Muscle layer of colon (tissue), 2 donors: ENCODE measurements around the gene LENG8.
A peak's percentile ranks its signal among the peaks of the same experiment; 100 is the strongest.
"Not testable (repeated sequence)": the region's sequence is repeated elsewhere in the genome, so short reads cannot be mapped to it uniquely, and the experiment has no call there.

Source experiments
- H3K27ac ChIP-seq: one replicate; pipeline ENCODE4 v1.7.0; 2013; ENCODE audit warnings: low read depth, mild to moderate bottlenecking, low read length, moderate library complexity
- H3K27me3 ChIP-seq, 2 donors: one replicate each; pipeline ENCODE4 v1.7.0; 2013; ENCODE audit warnings: low read length in 2 of 2, mild to moderate bottlenecking in 2 of 2; ENCODE audit not compliant: insufficient read depth in 2 of 2, control insufficient read depth in 1 of 2
- H3K36me3 ChIP-seq: one replicate; pipeline ENCODE4 v1.7.0; 2013; ENCODE audit warnings: mild to moderate bottlenecking, low read length; ENCODE audit not compliant: insufficient read depth
- H3K4me1 ChIP-seq: one replicate; pipeline ENCODE4 v1.7.0; 2013; ENCODE audit warnings: mild to moderate bottlenecking, low read length; ENCODE audit not compliant: insufficient read depth
- H3K4me3 ChIP-seq, 2 donors: one replicate each; pipeline ENCODE4 v1.7.0; 2013; ENCODE audit warnings: low read length in 2 of 2, low read depth in 1 of 2, mild to moderate bottlenecking in 1 of 2, moderate library complexity in 1 of 2
- H3K9ac ChIP-seq: one replicate; pipeline ENCODE4 v1.7.0; 2013; ENCODE audit warnings: low read length
- H3K9me3 ChIP-seq: one replicate; pipeline ENCODE4 v1.7.0; 2013; ENCODE audit warnings: mild to moderate bottlenecking, low read length
- donor health status: abdominal sarcoma.
- donor health status: Adenocarcinoma of cecum.

LENG8 gene

DNA sequence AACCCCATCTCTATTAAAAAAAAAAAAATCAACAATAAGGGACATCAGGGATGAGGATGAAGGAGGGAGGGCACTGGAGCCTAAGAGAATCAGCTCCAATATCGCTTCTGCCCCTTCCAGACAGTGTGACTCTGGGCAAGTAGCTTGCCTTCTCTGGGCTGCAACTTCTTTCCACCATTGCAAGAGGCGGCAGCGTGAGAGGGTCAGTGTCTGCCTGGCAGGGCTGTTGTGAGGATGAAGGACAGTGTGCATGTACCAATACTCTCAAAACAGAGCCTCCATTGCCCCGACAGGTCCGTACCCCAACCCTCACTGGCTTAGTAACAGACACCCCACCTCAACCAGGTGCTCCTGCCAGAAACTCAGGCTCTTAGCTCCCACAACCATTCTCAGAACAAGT, 15.3 kb upstream of the LENG8 start:
- no peaks in the 10 kb centered on the region for H3K9me3 ChIP-seq
- peaks cover 23 to 58% of the 10 kb centered on the region in 2 donors for H3K27me3 ChIP-seq
- no peak overlapping the region for H3K4me3 ChIP-seq
- no peak overlapping the region for H3K9ac ChIP-seq
- peaks cover 32% of the 10 kb centered on the region for H3K4me1 ChIP-seq
- H3K27ac ChIP-seq, result no peak overlapping the region
- H3K36me3 ChIP-seq, result no peaks in the 10 kb centered on the region

DNA sequence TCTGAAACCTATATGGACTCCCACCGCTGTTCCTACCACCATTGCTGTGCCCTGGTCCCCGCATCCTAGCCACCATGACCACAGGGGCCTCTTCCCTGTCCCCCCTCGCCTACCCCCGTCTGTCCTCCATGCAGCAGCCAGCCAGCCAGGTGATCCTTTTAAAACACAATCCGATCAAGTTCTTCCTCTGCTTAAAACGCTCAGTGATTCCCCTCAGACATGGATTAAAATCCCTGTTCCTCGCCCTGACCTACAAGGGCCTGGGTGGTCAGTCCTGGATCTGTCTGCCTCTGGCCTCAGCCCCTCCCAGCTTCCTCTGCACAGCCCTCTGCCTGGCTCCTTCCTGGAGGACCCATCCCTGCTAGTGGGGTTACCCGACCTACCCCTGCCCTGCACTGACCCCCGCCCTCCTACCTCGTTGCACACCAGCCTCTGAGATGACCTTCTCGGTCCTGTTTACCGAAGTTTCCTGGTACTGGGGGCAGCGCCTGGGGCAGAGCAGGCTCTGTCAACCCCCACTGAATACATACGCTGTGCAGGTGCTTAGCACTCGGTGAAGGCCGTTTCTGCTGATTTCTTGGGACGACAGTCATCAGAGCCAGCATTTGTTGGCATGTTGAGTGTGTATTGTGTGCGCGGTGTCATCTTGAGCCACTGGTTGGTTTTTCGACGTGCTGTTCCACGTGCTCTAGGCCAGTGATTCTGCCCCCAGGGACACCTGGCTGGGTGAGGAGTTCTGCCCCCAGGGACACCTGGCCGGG, 14.7 kb upstream of the LENG8 start:
- peaks cover 17 to 52% of the 10 kb centered on the region in 2 donors for H3K27me3 ChIP-seq
- no peaks in the 10 kb centered on the region for H3K9me3 ChIP-seq
- H3K36me3 ChIP-seq, result no peaks in the 10 kb centered on the region
- peaks cover 32% of the 10 kb centered on the region for H3K4me1 ChIP-seq
- H3K9ac ChIP-seq, result no peak overlapping the region
- no peak overlapping the region for H3K27ac ChIP-seq
- H3K4me3 ChIP-seq, result no peak overlapping the region

DNA sequence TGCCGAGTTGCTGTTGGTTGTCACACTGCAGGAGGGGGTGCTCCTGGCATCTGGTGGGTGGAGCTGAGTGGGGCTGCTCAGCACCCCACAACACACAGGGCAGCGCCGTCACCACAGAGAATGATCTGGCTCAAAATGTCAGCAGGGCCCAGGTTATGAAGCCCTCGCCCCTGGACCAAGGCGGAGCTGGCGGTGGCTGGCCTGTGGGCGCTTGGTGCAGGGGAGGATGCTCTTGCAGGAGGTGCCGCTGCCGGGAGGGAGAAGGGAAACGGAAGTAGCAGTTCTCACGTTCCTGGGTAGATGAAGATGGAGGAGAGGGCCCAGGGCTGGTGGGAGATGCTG, 14.2 kb upstream of the LENG8 start:
- Histone ChIP-seq H3K27me3 (peaks cover 13 to 46% of the 10 kb centered on the region in 2 donors), H3K36me3 (no peaks in the 10 kb centered on the region), H3K27ac (no peak overlapping the region), H3K9ac (no peak overlapping the region), H3K4me1 (peaks cover 32% of the 10 kb centered on the region), H3K9me3 (no peaks in the 10 kb centered on the region), H3K4me3 (no peak overlapping the region)

DNA sequence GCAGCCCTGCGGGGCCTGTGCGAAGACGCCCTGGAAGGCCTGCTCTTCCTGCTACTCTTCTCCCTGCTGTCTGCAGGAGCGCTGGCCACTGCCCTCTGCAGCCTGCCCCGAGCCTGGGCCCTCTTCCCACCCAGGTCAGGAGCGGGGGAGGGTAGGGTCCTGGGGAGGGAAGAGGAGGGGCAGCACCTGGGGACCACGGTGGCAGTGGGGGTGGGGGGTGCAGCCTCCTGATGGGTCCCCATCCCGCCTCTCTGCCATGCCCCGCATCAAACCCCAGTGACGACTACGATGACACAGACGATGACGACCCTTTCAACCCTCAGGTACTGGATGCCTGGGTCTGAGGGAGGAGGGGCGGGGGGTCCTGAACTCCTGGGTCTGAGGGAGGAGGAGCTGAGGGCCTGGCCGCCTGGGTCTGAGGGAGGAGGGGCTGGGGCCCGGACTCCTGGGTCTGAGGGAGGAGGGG, 13.4 kb upstream of the LENG8 start:
- no peak overlapping the region for H3K4me3 ChIP-seq
- no peak overlapping the region for H3K9ac ChIP-seq

DNA sequence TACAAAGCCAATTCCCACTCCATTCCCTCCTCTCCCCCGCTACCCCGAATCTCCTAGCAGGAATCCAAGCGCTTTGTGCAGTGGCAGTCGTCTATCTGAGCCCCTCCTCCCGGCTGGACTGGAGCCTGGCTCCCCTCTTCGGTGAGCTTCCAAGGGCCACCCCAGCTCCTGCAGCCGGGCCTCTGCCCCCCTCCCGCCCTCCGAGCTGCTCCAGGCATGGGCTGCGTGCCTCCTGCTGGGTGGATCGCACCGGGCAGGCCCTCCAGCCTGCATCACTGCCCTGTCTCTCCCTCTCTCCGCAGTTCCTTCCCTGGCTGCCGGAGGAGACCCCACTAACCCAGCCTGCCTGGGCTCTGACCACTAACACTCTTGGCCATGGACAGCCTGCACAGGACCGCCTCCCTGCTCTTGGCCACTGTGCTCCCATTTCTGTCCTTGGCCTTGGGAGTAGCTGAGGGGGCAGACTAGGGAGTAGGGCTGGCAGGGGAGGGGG, 12.9 kb upstream of the LENG8 start:
- Histone ChIP-seq H3K4me1 (peaks cover 23% of the 10 kb centered on the region), H3K27me3 (peaks cover 10 to 34% of the 10 kb centered on the region in 2 donors), H3K9me3 (no peaks in the 10 kb centered on the region), H3K27ac (no peak overlapping the region), H3K4me3 (no peak overlapping the region), H3K9ac (no peak overlapping the region), H3K36me3 (no peaks in the 10 kb centered on the region)

More for the DNA sequence above, 13.4 kb upstream of the LENG8 start:
- H3K27ac ChIP-seq, result no peak overlapping the region
- H3K4me1 ChIP-seq, result peaks cover 27% of the 10 kb centered on the region
- H3K9me3 ChIP-seq, result no peaks in the 10 kb centered on the region
- H3K27me3 ChIP-seq, result peaks cover 11 to 39% of the 10 kb centered on the region in 2 donors
- no peaks in the 10 kb centered on the region for H3K36me3 ChIP-seq

DNA sequence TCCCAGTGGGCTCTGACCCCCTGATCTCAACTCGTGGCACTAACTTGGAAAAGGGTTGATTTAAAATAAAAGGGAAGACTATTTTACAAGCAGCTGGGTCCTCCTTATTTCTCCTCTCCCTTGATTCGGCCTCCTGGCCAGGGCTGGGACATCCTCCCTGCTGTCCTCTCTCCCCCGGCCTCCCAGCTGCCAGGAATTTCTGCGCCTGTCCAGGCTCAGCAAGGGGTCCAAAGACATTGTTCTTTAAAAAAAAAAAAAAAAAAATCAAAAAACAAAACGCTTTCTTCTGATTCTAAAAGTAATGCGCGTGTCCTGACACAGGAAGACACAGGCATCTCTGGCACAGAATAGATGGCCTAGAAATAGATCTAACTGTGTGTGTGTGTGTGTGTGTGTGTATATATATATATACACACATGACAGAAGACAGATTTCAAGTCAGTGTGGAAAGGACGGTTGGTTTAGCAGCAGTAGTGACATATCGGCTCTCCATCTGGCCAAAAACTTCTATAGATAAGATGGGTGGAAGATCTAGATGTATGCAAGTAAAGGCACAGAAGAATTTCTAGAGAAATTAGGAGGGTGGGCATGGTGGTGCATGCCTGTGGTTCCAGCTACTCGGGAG, 12.3 kb upstream of the LENG8 start:
- no peak overlapping the region for H3K4me3 ChIP-seq
- no peaks in the 10 kb centered on the region for H3K36me3 ChIP-seq
- no peaks in the 10 kb centered on the region for H3K9me3 ChIP-seq
- no peak overlapping the region for H3K27ac ChIP-seq
- H3K27me3 ChIP-seq, result peaks cover 4 to 27% of the 10 kb centered on the region in 2 donors
- H3K9ac ChIP-seq, result no peak overlapping the region
- peaks cover 23% of the 10 kb centered on the region for H3K4me1 ChIP-seq

DNA sequence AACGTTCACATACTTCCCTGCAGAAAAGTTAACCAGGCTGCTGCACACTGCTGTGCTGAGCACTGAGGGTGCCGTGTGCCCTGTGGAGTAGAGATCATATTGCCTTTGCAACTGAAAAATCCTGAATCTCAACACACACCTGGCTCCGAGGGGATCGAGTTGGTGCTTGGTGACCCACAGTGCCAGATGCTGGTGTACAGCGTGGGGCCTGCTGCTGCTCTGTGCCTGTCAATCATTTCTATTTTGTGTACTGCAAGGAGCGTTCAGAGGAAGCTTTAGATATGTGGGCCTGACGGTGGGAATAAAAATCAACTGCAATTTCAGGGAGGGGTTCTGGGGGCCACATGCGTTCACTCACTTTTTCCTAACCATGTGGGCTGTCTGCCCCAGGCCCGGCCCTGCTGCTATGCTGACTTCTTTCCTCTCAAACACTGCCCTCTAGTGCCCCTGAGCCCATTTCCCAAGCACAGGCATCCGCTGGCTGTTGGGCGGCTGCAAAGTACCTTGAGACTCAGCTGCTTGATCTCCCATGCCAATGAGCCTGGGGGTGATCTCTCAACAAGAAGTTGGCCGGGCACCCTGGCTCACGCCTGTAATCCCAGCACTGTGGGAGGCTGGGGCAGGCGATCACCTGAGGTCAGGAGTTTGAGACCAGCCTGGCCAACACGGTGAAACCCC, 9.7 kb upstream of the LENG8 start:
- no peak overlapping the region for H3K9ac ChIP-seq
- H3K27ac ChIP-seq, result no peak overlapping the region
- peaks cover 0 to 2% of the 10 kb centered on the region in 2 donors for H3K27me3 ChIP-seq
- no peaks in the 10 kb centered on the region for H3K36me3 ChIP-seq
- H3K9me3 ChIP-seq, result no peaks in the 10 kb centered on the region
- H3K4me3 ChIP-seq, result no peak overlapping the region
- H3K4me1 ChIP-seq, result peaks cover 21% of the 10 kb centered on the region

DNA sequence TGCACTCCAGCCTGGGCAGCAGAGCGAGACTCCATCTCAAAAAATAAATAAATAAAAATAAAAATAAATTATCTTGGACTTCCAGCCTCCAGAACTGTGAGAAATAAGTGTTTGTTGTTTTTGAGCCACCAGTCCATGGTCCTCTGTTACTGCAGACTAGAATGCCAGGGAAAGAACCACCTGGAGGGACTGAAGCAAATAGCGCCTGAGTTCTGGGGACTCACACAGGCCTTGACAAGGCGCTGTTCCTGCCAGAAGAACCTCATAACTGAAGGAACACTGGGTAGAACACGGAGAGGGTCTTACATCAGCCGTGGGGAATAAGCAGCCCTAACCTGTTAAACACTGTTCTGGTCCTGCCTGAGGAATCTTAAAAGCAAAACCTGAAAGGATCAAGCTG, 8.4 kb upstream of the LENG8 start:
- H3K36me3 ChIP-seq, result no peaks in the 10 kb centered on the region
- H3K9me3 ChIP-seq, result no peaks in the 10 kb centered on the region
- H3K4me1 ChIP-seq, result peaks cover 7% of the 10 kb centered on the region
- H3K27ac ChIP-seq, result no peak overlapping the region
- H3K27me3 ChIP-seq, result no peaks in the 10 kb centered on the region
- no peak overlapping the region for H3K4me3 ChIP-seq
- H3K9ac ChIP-seq, result no peak overlapping the region

DNA sequence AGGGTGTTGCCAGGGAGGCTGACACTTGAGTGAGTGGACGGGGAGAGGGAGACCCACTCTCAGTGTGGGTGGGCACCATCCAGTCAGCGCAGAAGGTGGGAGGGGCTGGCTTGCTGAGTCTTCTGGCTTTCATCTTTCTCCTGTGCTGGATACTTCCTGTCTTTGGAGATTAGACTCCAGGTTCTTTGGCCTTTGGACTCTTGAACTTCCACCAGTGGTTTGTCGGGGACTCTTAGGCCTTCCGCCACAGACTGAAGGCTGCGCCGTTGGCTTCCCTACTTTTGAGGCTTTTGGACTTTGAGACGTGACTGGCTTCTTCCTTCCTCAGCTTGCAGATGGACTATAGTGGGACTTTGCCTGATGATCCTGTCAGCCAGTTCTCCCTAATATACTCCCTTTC, 4.3 kb upstream of the LENG8 start:
- H3K4me3 ChIP-seq, result no peak overlapping the region
- H3K9me3 ChIP-seq, result no peaks in the 10 kb centered on the region
- no peaks in the 10 kb centered on the region for H3K36me3 ChIP-seq
- H3K9ac ChIP-seq, result no peak overlapping the region
- H3K27me3 ChIP-seq, result no peaks in the 10 kb centered on the region
- no peak overlapping the region for H3K27ac ChIP-seq
- peaks cover 10% of the 10 kb centered on the region for H3K4me1 ChIP-seq

DNA sequence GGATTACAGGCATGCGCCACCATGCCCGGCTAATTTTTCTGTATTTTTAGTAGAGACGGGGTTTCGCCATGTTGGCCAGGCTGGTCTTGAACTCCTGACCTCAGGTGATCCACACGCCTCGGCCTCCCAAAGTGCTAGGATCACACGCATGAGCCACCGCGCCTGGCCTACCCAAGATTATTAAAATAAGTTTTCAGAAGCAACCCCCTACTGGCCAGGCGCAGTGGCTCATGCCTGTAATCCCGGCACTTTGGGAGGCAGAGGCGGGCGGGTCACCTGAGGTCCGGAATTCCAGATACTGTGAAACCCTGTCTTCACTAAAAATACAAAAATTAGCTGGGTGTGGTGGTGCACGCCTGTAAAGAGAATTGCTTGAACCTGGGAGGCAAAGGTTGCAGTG, 2.6 kb upstream of the LENG8 start:
- not testable (repeated sequence) for H3K4me3 ChIP-seq, H3K9ac ChIP-seq, H3K9me3 ChIP-seq, H3K36me3 ChIP-seq, H3K27me3 ChIP-seq, H3K27ac ChIP-seq
- peaks cover 26% of the 10 kb centered on the region for H3K4me1 ChIP-seq

DNA sequence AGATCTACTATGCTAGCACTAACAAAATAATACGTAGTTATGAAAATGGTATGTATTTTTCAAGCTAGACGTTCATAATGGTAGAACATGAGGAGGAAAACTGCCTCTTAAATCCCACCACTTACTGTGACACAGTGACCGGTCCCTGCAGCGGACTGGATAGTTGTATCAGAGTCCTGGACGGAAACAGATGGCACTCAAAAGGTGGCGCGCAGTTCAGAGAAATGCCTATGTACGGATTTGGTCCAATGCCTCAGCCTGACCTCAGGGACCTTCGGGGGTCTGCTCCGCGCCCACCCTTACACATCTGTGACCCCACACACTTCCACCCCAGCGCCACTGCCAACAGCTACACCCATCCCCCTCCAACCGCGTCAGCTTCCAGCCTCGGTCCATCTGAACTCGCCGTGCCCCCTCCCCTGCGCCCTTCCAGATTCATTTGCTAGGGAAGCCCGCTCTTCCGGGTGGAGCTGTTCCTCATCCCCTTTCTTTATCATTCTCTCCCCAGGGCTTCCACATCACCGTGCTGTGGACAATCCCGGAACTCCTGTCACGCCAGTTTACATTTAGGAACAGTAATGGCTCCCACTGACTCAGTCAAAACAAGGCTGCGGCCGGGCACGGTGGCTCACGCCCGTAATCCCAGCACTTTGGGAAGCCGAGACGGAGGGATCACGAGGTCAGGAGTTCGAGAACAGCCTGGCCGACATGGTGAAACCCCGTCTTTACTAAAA, 792 bp upstream of the LENG8 start:
- Histone ChIP-seq H3K4me1 (peaks cover 35% of the 10 kb centered on the region), H3K36me3 (peaks cover 26% of the 10 kb centered on the region), H3K4me3 (peak overlapping the region; percentile 84 to 85), H3K27me3 (no peaks in the 10 kb centered on the region), H3K9me3 (no peaks in the 10 kb centered on the region), H3K9ac (peak overlapping the region; percentile 89), H3K27ac (peak overlapping the region; percentile 99)
